ENCODE measurements around the gene ERICH6B.

- no peak for TF ChIP-seq CTCF (conservative IDR thresholded peaks at IDR 0.05; ENCODE audit: low read depth in 2 of 2)
- no peak for TF ChIP-seq REST (IDR thresholded peaks at IDR 0.05; ENCODE audit: unreplicated experiment)
Measured at GRCh38 chr13:45628094-45628493, 12.6 kb upstream of the ERICH6B start.
